SK-N-SH (cell line): ENCODE results near the gene MRPS27. TPM values are rescaled to one million over a fixed set of nuclear protein-coding genes. Genes with fewer than 3 reads are reported as not detected.

Source experiments
- CTCF ChIA-PET: fragments of 300-600, 350-600 bp; formaldehyde crosslinking; extraction: SDS; loops from one replicate; lab custom pipeline; 2021; lab: Yijun Ruan, JAX
- POLR2A ChIA-PET: fragments of 350-600 bp; sonication (Branson Sonifier 250); formaldehyde crosslinking; extraction: SDS; loops from one replicate; lab custom pipeline; 2020; ENCODE audit warnings: antibody characterized with exemption, inconsistent platforms; lab: Yijun Ruan, JAX
- DNase-seq: peaks from one replicate; pipeline ENCODE4 v3.0.0; 2012
- H2AFZ ChIP-seq: fragments of 200-600 bp; sonication (generic); 2 replicates; pipeline ENCODE4 v1.8.1; 2016; ENCODE audit warnings: antibody characterized with exemption, mild to moderate bottlenecking, low read depth
- H3F3A ChIP-seq: fragments of 200-600 bp; sonication (generic); replicated peaks from 2 replicates; pipeline ENCODE3; 2016; ENCODE audit warnings: antibody characterized with exemption, mild to moderate bottlenecking; ENCODE audit not compliant: insufficient read depth
- H3K27ac ChIP-seq, 2 experiments: fragments of 200-500 bp in 1 of 2; fragments of 200-600 bp in 1 of 2; sonication (Bioruptor generic) in 1 of 2; sonication (generic), shearing (Covaris generic) in 1 of 2; 2 replicates each; pipeline versions ENCODE4 v1.5.1 to v1.6.1; 2014 to 2016; ENCODE audit warnings: low read depth in 2 of 2, inconsistent platforms in 1 of 2, low read length in 1 of 2, mild to moderate bottlenecking in 1 of 2, mixed read lengths in 1 of 2
- H3K27me3 ChIP-seq: fragments of 200-600 bp; sonication (generic), shearing (Covaris generic); 2 replicates; pipeline ENCODE4 v1.6.1; 2016; ENCODE audit warnings: mixed run types; ENCODE audit not compliant: insufficient read depth
- H3K36me3 ChIP-seq, 2 experiments: fragments of 200-500 bp in 1 of 2; fragments of 200-600 bp in 1 of 2; sonication (Bioruptor generic) in 1 of 2; sonication (generic) in 1 of 2; replicated peaks in 1 of 2; 2 replicates each; pipeline versions ENCODE3 to v1.5.1; 2014 to 2016; ENCODE audit warnings: low read length in 1 of 2, mild to moderate bottlenecking in 1 of 2; ENCODE audit not compliant: insufficient read depth in 2 of 2, control insufficient read depth in 1 of 2
- H3K4me1 ChIP-seq, 2 experiments: fragments of 200-500 bp in 1 of 2; fragments of 200-600 bp in 1 of 2; sonication (Bioruptor generic) in 1 of 2; sonication (generic), shearing (Covaris generic) in 1 of 2; 2 replicates each; pipeline versions ENCODE4 v1.5.1 to v1.6.1; 2014 to 2016; ENCODE audit warnings: low read depth in 1 of 2, low read length in 1 of 2, mixed run types in 1 of 2; ENCODE audit not compliant: insufficient read depth in 2 of 2, control insufficient read depth in 1 of 2
- H3K4me2 ChIP-seq: fragments of 200-600 bp; sonication (generic), shearing (Covaris generic); 2 replicates; pipeline ENCODE4 v1.6.1; 2017; ENCODE audit warnings: mixed run types
- H3K4me3 ChIP-seq, 2 experiments: fragments of 200-500 bp in 1 of 2; fragments of 200-600 bp in 1 of 2; sonication (Bioruptor generic) in 1 of 2; sonication (generic), shearing (Covaris generic) in 1 of 2; 2 replicates each; pipeline versions ENCODE4 v1.5.1 to v1.8.1; 2014 to 2016; ENCODE audit warnings: low read depth in 2 of 2, inconsistent platforms in 1 of 2, low read length in 1 of 2, mild to moderate bottlenecking in 1 of 2, mixed read lengths in 1 of 2, moderate library complexity in 1 of 2
- H3K79me2 ChIP-seq: fragments of 200-600 bp; sonication (generic); 2 replicates; pipeline ENCODE4 v1.8.1; 2017; ENCODE audit warnings: mild to moderate bottlenecking; ENCODE audit not compliant: insufficient read depth
- H3K9ac ChIP-seq: fragments of 200-600 bp; sonication (generic); 2 replicates; pipeline ENCODE4 v1.6.1; 2017; ENCODE audit warnings: mixed run types
- H3K9me2 ChIP-seq: fragments of 200-600 bp; sonication (generic); 2 replicates; pipeline ENCODE4 v1.6.1; 2017; ENCODE audit warnings: mixed run types
- H3K9me3 ChIP-seq: fragments of 200-600 bp; sonication (generic); 2 replicates; pipeline ENCODE4 v1.6.1; 2017; ENCODE audit warnings: mixed run types, mild to moderate bottlenecking, moderate library complexity
- H4K20me1 ChIP-seq: fragments of 200-600 bp; sonication (generic); 2 replicates; pipeline ENCODE4 v1.6.1; 2017; ENCODE audit warnings: mild to moderate bottlenecking, mixed run types; ENCODE audit not compliant: insufficient read depth
- EP300 ChIP-seq, 2 experiments: IDR thresholded peaks; 2 replicates each; pipeline versions ENCODE4 v1.4.0 to v1.6.1; 2012; ENCODE audit warnings: borderline replicate concordance in 1 of 2, low read depth in 1 of 2, low read length in 1 of 2
- EZH2phosphoT487 ChIP-seq: fragments of 200-600 bp; sonication (generic); IDR thresholded peaks from 2 replicates; pipeline ENCODE4 v1.6.1; 2017; ENCODE audit warnings: low read depth, mixed run types, mild to moderate bottlenecking, antibody characterized with exemption, moderate library complexity, borderline replicate concordance
- FOSL2 ChIP-seq: IDR thresholded peaks from 2 replicates; pipeline ENCODE4 v1.4.0; 2012; ENCODE audit warnings: low read depth, mild to moderate bottlenecking, moderate library complexity, borderline replicate concordance
- FOXM1 ChIP-seq: IDR thresholded peaks from 2 replicates; pipeline ENCODE4 v1.4.0; 2012; ENCODE audit warnings: low read depth, mild to moderate bottlenecking
- GABPA ChIP-seq: IDR thresholded peaks from 2 replicates; pipeline ENCODE4 v1.4.0; 2012; ENCODE audit warnings: low read depth, mild to moderate bottlenecking
- GATA2 ChIP-seq: sonication (generic); formaldehyde crosslinking; IDR thresholded peaks from 2 replicates; pipeline ENCODE4 v1.5.0; 2020; ENCODE audit warnings: mild to moderate bottlenecking, missing genetic modification reagents
- MAX ChIP-seq: IDR thresholded peaks from 2 replicates; pipeline ENCODE4 v1.4.0; 2012; ENCODE audit warnings: low read depth
- MEF2A ChIP-seq: IDR thresholded peaks from 2 replicates; pipeline ENCODE4 v1.4.0; 2012; ENCODE audit warnings: low read depth, borderline replicate concordance
- MXI1 ChIP-seq: IDR thresholded peaks from 2 replicates; pipeline ENCODE4 v1.6.1; 2012; ENCODE audit warnings: mild to moderate bottlenecking, low read depth, low read length, improper control_type of control experiment
- NRF1 ChIP-seq: IDR thresholded peaks from 2 replicates; pipeline ENCODE4 v1.6.1; 2012; ENCODE audit warnings: low read depth, mild to moderate bottlenecking, low read length
- RAD21 ChIP-seq: IDR thresholded peaks from 2 replicates; pipeline ENCODE4 v1.6.1; 2012; ENCODE audit warnings: mild to moderate bottlenecking, low read length
- RFX5 ChIP-seq: IDR thresholded peaks from 2 replicates; pipeline ENCODE4 v1.6.1; 2012; ENCODE audit warnings: mild to moderate bottlenecking, improper control_type of control experiment, low read length
- RXRA ChIP-seq: IDR thresholded peaks from 2 replicates; pipeline ENCODE4 v1.4.0; 2012; ENCODE audit warnings: low read depth, mild to moderate bottlenecking, borderline replicate concordance
- YY1 ChIP-seq: IDR thresholded peaks from 2 replicates; pipeline ENCODE4 v1.4.0; 2012; ENCODE audit warnings: low read depth, mild to moderate bottlenecking
- ZBTB33 ChIP-seq: IDR thresholded peaks from 2 replicates; pipeline ENCODE4 v1.4.0; 2012; ENCODE audit warnings: low read depth, borderline replicate concordance
- WGBS: methylation state at CpG from one replicate; pipeline ENCODE4 v1.1.6; 2017; ENCODE audit warnings: low lambda C conversion rate; 5-methylcytosine and 5-hydroxymethylcytosine counted together
- polyA plus RNA-seq, 3 experiments: library from polyadenylated mRNA; depleted of rRNA; stranded (reverse); fragments of >200 nt; gene quantifications; 2 replicates each; pipeline ENCODE4 v1.2.3, GENCODE V29; 2012
- TF ChIP-seq, protein P1 (sequence below): IDR thresholded peaks from 2 replicates; pipeline ENCODE4 v1.4.0; 2012; ENCODE audit warnings: low read depth, borderline replicate concordance
- TF ChIP-seq, protein P2 (sequence below): IDR thresholded peaks from 2 replicates; pipeline ENCODE4 v1.6.1; 2012; ENCODE audit warnings: mild to moderate bottlenecking, low read depth, low read length, moderate library complexity

The MRPS27 gene
- polyA plus RNA-seq, 1 of the 3 experiments (the other 2 are of a cell fraction), result 37.5 TPM

GRCh38 chr5:72180925-72181324, 139.1 kb downstream of the MRPS27 start:
- Histone ChIP-seq H3K9ac (peak overlapping the region; percentile 18; the same call in 1 of the 2 replicates), H3K27me3 (no peaks in the 10 kb centered on the region), H3K9me3 (no peaks in the 10 kb centered on the region), H3K27ac (peak overlapping the region; percentile 31 to 99; a peak in 3 of 4 replicates), H3K4me1 (peaks cover 29 to 44% of the 10 kb centered on the region in 2 experiments), H3F3A (peaks cover 47% of the 10 kb centered on the region), H2AFZ (no peak overlapping the region), H3K4me3 (no peak overlapping the region), H3K79me2 (peaks cover 100% of the 10 kb centered on the region), H3K9me2 (no peaks in the 10 kb centered on the region), H4K20me1 (peaks cover 86% of the 10 kb centered on the region), H3K36me3 (peaks cover 61 to 64% of the 10 kb centered on the region in 2 experiments)
- 73% methylated on average over 4 of the region's 4 CpGs for WGBS
- no peak for DNase-seq
- TF ChIP-seq RFX5 (no peak), GABPA (no peak), MAX (no peak), YY1 (no peak), EP300 (IDR thresholded peaks at IDR 0.05; ENCODE audit: borderline replicate concordance in 1 of 2, low read depth in 1 of 2, low read length in 1 of 2) (no peak), RAD21 (no peak), FOXM1 (no peak), GATA2 (no peak), FOSL2 (no peak), NRF1 (no peak), EZH2phosphoT487 (no peak), MEF2A (no peak), RXRA (no peak), MXI1 (no peak), ZBTB33 (no peak)
- TF ChIP-seq, protein P1, sequence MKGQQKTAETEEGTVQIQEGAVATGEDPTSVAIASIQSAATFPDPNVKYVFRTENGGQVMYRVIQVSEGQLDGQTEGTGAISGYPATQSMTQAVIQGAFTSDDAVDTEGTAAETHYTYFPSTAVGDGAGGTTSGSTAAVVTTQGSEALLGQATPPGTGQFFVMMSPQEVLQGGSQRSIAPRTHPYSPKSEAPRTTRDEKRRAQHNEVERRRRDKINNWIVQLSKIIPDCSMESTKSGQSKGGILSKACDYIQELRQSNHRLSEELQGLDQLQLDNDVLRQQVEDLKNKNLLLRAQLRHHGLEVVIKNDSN, result no peak
- TF ChIP-seq, protein P2, sequence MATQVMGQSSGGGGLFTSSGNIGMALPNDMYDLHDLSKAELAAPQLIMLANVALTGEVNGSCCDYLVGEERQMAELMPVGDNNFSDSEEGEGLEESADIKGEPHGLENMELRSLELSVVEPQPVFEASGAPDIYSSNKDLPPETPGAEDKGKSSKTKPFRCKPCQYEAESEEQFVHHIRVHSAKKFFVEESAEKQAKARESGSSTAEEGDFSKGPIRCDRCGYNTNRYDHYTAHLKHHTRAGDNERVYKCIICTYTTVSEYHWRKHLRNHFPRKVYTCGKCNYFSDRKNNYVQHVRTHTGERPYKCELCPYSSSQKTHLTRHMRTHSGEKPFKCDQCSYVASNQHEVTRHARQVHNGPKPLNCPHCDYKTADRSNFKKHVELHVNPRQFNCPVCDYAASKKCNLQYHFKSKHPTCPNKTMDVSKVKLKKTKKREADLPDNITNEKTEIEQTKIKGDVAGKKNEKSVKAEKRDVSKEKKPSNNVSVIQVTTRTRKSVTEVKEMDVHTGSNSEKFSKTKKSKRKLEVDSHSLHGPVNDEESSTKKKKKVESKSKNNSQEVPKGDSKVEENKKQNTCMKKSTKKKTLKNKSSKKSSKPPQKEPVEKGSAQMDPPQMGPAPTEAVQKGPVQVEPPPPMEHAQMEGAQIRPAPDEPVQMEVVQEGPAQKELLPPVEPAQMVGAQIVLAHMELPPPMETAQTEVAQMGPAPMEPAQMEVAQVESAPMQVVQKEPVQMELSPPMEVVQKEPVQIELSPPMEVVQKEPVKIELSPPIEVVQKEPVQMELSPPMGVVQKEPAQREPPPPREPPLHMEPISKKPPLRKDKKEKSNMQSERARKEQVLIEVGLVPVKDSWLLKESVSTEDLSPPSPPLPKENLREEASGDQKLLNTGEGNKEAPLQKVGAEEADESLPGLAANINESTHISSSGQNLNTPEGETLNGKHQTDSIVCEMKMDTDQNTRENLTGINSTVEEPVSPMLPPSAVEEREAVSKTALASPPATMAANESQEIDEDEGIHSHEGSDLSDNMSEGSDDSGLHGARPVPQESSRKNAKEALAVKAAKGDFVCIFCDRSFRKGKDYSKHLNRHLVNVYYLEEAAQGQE, result no peak
- TF ChIP-seq, all 33 proteins: peak for 0
- ChIA-PET CTCF (interaction anchor here (1.0 to 1.1 kb wide), 2 partner anchors 10 to 11 kb away, joined by 3 to 5 read pairs; no protein-coding TSS in a partner anchor), POLR2A (no interaction called here)
- peak overlapping the region; percentile 74 for H3K4me2 ChIP-seq
